GM19397 (cell line): ENCODE measurements around the gene RBM33.
"Not testable (repeated sequence)": the region's sequence is repeated elsewhere in the genome, so short reads cannot be mapped to it uniquely, and the experiment has no call there.

Source experiments
- ATAC-seq: cut with Tn5 transposase; IDR thresholded peaks from one replicate; pipeline ENCODE4 v1.9.1; 2021; ENCODE audit warnings: mild to moderate bottlenecking, moderate library complexity; ENCODE audit not compliant: unreplicated experiment

The RBM33 gene

DNA sequence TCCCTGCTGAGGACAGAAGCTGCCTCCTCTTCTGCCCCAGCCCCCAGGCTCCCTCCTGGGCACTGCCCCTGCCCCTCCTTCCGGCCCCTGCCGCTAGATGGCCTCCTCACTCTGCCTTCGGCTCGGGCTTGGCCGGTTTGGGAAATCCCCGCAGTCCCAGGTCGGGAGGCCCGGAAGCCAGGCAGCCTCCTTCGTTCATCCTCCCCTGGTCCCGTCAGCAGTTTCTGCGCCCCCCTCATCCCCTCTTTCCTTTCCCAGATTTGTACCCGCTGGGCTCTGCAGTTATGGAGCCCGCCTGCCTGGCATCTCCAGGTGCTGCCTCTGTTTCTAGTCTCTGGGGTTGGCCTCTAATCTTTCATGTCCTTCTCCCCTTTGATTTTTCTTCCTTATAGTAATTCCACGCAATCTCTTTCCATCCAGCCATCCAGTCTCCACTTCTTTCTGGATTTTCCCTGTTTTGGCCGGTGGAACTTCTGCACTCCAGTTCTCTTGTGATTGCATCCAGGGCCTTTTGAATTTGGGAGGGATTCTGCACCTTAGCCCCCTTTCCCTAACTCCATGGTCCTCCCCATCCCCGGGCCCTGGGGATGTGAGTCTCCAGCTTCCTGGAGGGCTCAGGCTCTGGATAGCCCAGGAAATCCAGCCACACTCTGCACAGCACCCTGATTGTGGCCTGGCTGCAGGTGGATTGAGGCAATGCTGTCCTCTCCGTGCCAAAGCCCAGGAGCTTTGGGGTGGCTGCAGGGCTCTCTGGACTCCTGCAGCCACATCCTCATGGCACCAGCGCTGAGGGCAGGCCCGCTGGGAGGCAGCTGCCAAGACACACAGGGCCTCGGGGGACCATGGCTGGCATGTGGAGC, 171.1 kb downstream of the RBM33 start:
- peak; percentile 78 for ATAC-seq

DNA sequence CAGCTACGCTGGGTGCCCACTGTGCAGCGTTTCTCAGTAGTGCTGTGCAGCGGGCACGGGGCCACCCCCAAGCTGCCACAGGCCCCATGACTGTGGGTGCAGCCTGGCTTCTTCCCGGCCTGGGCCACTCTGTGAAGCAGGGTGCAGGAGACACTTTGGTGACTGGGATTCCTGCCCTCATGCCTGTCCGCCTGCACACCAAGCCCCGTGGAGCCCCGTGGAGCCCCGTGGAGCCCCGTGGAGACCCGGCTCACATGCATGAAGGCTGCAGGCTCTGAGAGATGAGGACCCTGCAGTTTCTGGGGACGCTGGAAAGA, 171.7 kb downstream of the RBM33 start:
- ATAC-seq: no peak

DNA sequence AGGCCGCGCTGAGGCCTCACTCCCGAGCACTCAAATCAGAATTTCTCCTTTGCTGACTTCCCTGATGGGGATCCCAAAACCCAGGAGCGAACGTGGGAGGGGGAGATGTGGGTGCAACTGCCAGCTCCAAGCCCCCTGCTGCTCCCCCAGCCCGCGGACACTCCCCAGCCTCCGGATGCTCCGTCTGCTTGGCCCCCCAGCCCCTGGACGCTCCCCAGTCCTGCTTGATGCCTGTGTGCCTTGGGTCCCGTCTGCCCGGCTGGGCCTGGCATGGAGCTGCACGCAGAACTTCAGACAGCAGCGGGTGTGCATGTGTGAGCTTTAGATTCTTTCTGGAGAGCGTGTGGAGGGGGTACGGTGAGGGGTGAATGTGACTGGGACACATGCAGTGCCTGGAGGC, 172.5 kb downstream of the RBM33 start:
- no peak for ATAC-seq

DNA sequence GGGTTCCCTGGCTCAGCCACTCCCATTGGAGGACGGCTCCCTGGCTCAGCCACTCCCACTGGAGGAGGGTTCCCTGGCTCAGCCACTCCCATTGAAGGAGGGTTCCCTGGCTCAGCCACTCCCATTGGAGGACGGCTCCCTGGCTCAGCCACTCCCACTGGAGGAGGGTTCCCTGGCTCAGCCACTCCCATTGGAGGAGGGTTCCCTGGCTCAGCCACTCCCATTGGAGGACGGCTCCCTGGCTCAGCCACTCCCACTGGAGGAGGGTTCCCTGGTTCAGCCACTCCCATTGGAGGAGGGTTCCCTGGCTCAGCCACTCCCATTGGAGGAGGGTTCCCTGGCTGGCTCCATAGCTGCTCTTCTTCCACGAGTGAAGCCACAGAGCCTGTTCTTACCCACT, 173.1 kb downstream of the RBM33 start:
- not testable (repeated sequence) for ATAC-seq

DNA sequence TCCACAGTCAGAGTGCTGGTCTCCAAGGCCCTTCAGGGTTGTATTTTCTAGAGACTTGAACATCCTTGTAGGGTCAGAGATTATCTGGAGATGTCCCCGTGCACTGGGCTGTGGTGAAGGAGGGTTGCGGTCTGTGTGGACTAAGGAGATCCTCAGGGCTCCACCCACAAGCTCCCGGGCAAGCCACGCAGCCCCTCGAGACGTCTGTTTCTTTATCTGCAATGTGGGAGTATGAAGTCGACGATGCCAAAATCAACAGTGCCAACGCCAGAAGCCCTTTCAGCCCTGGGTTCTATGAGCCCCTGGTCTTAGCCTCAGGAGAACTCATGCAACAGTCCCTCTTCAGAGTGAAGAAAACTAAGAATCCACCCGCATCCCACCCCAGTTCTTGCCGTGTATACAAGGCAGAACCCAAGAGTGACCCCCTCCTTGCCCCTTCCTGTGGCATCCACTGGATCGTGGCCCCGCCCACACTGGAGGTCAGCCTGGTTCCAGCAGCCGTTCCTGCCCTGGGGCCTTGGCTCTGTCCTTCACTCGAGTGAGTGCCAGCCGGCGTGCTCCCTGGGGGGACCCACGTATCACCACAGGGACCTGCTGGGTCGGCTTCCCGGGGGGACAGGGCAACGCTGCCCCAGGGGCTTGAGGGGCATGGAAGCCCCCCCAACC, 173.8 kb downstream of the RBM33 start:
- ATAC-seq: no peak

DNA sequence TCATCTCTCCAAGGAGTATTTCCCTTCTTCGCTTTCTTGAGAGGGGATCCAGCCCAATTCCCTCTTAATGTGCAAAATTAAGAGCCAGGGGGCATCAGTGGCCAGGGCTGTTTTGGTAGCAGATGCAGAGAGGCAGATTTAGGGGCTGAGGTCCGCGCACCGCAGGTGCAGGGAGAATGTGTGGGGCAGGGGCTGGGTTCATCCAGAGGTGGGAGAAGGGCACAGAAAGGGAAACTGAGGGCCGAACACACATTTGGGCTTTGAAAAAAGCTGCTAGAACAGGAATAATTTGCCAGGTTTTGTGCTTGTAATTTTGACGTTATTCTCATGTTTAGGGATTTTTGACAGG, 174.3 kb downstream of the RBM33 start:
- no peak for ATAC-seq

DNA sequence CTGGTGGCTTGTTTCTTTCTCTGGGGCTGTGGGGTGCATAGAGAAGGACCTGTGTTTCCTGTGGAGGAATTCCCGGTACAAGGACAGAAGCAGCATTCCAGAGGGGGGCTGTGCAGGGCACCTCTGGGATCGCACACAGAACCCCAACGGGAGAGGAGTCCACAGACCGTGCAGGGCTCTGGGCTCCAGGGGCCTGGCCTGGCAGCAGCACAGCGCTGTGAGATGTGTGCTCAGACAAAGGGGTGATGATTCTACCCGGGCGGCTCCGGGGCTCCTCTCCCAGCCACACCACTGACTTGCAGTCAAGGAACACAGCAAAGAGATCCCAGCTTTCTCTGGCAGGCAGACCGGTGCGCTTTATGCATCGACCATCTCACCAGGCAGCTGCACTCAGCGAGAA, 174.7 kb downstream of the RBM33 start:
- no peak for ATAC-seq

DNA sequence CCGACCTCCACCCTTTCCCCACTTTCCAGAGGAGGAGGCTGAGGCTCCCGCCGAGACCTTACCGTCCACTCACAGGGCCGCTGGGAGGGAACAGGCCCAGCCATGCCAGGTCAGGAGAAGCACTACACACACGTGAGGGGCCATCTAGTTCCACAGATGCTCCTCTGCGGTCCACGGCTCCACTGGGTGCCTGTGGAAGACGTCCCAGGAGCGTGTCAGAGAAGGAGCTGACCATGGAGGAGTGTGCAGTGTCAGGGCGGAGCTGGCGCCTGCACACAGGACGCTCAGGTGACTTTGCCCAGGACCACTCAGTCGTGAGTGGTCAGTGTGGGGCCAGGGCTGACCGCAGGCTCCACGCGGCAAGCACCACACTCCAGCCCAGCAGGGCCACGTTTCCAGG, 175.8 kb downstream of the RBM33 start:
- no peak for ATAC-seq

DNA sequence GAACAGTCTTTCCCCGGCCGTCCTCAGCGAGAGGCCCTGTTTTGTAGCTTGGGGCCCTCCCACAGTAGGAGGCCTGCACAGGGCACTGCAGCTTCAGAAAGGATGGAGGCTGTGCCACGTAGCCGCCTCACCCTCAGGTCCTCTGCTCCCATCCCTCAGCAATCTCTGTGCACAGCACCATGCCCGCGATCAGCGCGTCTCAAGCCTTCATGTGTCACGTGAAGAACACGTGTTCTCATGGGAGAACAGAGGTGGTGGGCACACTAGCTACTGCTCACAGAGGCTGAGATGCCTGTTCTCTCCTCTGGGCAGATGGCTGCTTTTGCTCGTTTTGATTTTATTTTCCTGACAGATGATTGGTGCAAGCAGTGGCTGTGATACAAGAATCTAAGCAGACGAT, 176.3 kb downstream of the RBM33 start:
- no peak for ATAC-seq

DNA sequence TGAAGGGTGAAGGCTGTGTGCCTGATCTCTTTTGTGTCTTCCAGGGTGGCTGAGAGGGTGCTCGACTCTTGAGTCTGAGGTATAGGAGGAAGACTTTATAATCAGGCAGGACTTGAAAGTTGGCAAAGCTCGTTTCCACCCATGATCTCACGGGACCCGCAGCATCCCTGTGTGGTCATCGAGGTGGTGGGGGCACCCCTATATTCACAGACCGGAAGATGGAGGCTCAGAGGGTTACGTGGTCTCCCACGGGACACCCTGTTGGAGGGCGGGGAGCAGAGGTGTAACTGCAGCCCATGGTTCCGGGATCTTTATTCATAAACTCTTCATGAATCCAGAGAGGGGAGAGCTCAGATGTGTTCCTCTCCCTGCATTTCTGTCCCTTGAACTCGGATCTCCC, 177.4 kb downstream of the RBM33 start:
- ATAC-seq: no peak

DNA sequence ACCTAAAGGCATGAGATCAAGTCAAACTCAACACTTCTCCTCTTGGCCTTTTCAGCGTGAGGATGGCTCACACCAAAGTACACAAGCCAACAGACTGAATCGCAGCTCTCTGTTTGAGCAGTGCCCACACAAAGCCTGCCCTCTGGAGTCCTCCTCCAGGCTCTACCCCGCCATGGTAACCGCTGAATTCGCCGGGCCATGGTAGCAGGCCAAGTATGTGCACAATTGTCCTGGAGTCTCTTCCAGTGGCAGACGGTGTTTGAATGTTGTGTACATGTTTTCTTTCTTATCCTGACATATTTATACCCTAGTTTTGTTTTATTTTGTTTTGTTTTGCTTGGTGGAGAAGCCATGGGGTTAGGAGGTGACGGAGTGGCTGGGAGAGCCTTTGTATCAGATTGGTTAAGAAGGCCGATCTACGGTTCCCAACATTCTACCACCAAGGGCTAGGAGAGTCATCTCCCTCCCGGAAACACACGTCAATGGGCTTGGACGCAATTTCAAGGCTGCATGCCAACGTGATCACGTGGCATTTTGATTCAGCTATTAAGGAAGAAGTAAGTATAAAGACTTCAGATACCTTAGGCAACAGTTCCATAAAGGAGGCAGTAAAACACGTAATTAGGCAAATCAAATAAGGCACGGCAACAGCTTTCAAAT, 179.9 kb downstream of the RBM33 start:
- no peak for ATAC-seq

DNA sequence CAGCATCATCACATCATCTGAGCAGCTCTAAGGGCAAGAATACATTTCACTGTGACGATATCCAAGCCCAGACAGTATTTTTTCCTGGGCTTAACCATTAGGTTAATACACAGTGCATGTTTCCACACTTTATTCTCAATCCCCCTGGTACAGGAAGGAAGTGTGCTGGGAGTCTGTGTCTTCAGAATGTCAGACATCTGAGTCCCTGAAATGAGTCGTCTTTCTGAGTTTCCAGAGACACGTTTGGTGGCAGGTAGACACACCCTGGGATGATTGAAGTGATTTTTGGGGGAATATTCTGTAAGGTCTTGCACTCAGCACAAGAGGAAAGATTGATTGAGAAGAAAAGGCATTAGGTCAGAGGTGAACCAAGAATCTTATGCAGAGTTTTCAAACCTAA, 180.9 kb downstream of the RBM33 start:
- no peak for ATAC-seq

DNA sequence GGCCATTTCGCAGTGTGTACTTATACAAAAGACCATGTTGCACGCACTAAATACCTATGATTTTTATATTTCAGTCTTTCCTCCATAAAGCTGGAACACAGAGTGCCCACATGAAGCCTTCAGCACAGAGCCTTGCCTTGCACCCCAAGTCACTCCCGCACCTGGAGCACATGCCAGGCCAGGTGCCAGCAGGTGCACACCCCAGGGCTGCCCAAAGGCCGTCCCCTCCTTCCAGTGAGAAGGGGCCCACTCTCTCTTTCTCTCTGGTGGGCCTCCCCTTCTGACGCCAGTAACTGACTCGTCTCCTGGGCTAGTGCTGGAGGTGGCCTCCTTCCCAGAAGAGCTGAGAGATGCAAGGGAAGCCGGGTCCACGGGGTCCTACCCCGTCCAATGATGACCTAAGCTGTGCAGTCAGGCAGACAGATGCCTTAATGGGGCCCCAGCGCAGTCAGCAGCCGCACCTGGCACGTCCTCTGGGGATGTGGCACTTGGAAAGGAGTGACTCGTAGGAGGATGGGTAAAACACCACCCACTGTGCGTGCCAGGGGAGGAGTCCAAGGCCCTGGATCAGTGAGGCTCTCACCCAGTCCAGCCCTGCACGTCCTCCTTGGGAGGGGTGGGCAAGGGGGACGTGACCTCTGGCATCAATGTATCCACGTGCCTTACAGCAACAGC, 185.5 kb downstream of the RBM33 start:
- ATAC-seq: no peak
